Tibial nerve (tissue), 4 donors: ENCODE measurements around the gene KLC4.

Experiments
- CTCF ChIP-seq, 5 experiments: fragments of 200-600 bp in 3 of 5; fragments of 450-650 bp in 2 of 5; sonication (generic) in 3 of 5; IDR thresholded peaks; one replicate each; pipeline ENCODE4 v1.5.1; 2016 to 2019; ENCODE audit warnings: antibody characterized with exemption in 5 of 5, mild to moderate bottlenecking in 3 of 5, moderate library complexity in 2 of 5
- EP300 ChIP-seq, 2 donors: sonication (generic); formaldehyde crosslinking; IDR thresholded peaks; one replicate each; pipeline ENCODE4 v1.6.1; 2017; ENCODE audit warnings: antibody characterized with exemption in 2 of 2, mild to moderate bottlenecking in 1 of 2
- POLR2A ChIP-seq, 2 donors: fragments of 450-650 bp; IDR thresholded peaks; one replicate each; pipeline ENCODE4 v1.6.1; 2017; ENCODE audit warnings: antibody characterized with exemption in 2 of 2, mild to moderate bottlenecking in 2 of 2, moderate library complexity in 2 of 2

GRCh38 chr6:43047998-43048397 is 11.4 kb upstream of the KLC4 start:
- no peak for TF ChIP-seq POLR2A (IDR thresholded peaks at IDR 0.05)
- TF ChIP-seq CTCF (IDR thresholded peaks at IDR 0.05): no peak
- no peak for TF ChIP-seq EP300 (IDR thresholded peaks at IDR 0.05)
